Measurements from ENCODE around the gene ADRM1.

ADRM1 gene

DNA sequence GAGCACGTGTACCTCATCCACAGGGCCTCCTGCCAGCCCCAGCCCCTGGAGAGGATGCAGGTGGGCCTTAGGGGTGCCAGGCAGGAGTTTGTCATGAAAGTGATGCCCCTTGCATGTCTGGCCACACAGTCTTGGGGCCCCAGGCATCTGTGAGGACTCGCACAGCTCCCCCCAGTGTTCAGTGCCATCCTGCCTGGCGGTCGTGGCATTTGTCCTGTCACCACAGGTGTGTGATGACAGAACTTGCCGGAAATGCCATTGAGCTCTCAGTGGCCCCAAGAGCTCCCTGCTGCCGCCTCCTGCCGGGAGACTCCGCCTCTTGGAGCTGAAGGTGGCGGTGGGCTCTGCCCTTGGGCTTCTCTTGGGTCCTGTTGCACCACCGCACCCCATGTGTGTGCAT is 30.6 kb upstream of the ADRM1 start:
- TF ChIP-seq CTCF (IDR thresholded peaks at IDR 0.05; ENCODE audit: insufficient read depth, low read length, poor library complexity, severe bottlenecking) (no peak), EZH2phosphoT487 (conservative IDR thresholded peaks at IDR 0.05; ENCODE audit: low read length) (no peak)
- Histone ChIP-seq H3K27me3 (ENCODE audit: low read length) (no peaks in the 10 kb centered on the region), H3K9me2 (replicated peaks; ENCODE audit: insufficient read depth, low read length) (no peaks in the 10 kb centered on the region), H3K4me2 (ENCODE audit: low read depth, low read length, poor library complexity, severe bottlenecking) (no peak overlapping the region), H3K9me3 (ENCODE audit: insufficient read depth, low read length) (no peaks in the 10 kb centered on the region), H2AFZ (ENCODE audit: low read depth, low read length, severe bottlenecking) (no peak overlapping the region), H3K79me2 (ENCODE audit: insufficient read depth, low read length) (no peaks in the 10 kb centered on the region), H4K20me1 (ENCODE audit: low read depth, low read length) (no peaks in the 10 kb centered on the region), H3K4me3 (ENCODE audit: insufficient read depth, low read length, poor library complexity, severe bottlenecking) (no peak overlapping the region), H3F3A (ENCODE audit: insufficient read depth) (no peaks in the 10 kb centered on the region), H3K9ac (ENCODE audit: low read length) (no peak overlapping the region), H3K27ac (ENCODE audit: low read depth, low read length) (no peak overlapping the region), H3K36me3 (ENCODE audit: low read length) (no peaks in the 10 kb centered on the region)

GRCh38 chr20:62273416-62273815 is 29.4 kb upstream of the ADRM1 start:
- H2AFZ ChIP-seq (ENCODE audit: low read depth, low read length, severe bottlenecking), result no peak overlapping the region
- no peak overlapping the region for H3K4me3 ChIP-seq (ENCODE audit: insufficient read depth, low read length, poor library complexity, severe bottlenecking)
- no peaks in the 10 kb centered on the region for H4K20me1 ChIP-seq (ENCODE audit: low read depth, low read length)
- no peaks in the 10 kb centered on the region for H3K36me3 ChIP-seq (ENCODE audit: low read length)
- no peak overlapping the region for H3K4me2 ChIP-seq (ENCODE audit: low read depth, low read length, poor library complexity, severe bottlenecking)
- no peaks in the 10 kb centered on the region for H3K9me3 ChIP-seq (ENCODE audit: insufficient read depth, low read length)
- no peak overlapping the region for H3K9ac ChIP-seq (ENCODE audit: low read length)
- no peaks in the 10 kb centered on the region for H3K9me2 ChIP-seq (replicated peaks; ENCODE audit: insufficient read depth, low read length)
- no peaks in the 10 kb centered on the region for H3K79me2 ChIP-seq (ENCODE audit: insufficient read depth, low read length)
- no peak overlapping the region for H3K27ac ChIP-seq (ENCODE audit: low read depth, low read length)
- no peaks in the 10 kb centered on the region for H3F3A ChIP-seq (ENCODE audit: insufficient read depth)
- TF ChIP-seq CTCF (IDR thresholded peaks at IDR 0.05; ENCODE audit: insufficient read depth, low read length, poor library complexity, severe bottlenecking), result no peak
- no peak for TF ChIP-seq EZH2phosphoT487 (conservative IDR thresholded peaks at IDR 0.05; ENCODE audit: low read length)
- no peaks in the 10 kb centered on the region for H3K27me3 ChIP-seq (ENCODE audit: low read length)

DNA sequence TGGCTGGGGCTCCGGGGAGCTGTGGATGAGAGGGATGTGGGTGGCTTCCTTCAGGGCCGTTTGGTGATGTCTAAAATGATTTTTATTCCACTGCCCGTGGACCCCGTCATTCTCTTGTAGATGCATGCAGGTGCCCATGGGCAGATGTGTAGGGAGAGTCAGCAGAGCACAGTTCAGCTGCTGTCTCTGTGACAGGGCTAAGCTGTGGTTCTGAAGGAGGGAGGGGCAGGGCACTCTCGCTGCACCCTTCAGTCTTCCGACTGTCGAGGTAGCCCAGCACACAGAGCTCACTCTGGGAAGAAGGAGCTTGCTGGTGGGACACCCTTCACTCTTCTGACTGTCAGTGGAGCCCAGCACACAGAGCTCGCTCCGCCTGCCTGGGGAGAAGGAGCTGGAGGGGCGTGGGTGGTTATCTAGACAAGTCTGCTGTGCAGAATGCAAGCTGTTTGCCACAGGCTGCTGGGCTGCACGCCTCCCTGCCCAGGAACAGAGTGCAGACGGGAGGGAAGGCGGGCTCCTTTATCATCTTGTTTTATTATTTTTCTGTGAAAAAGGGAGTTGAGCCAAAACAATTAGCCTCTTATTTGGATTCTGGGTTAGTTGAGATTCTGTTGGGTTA is 28.4 kb upstream of the ADRM1 start:
- no peaks in the 10 kb centered on the region for H3K9me2 ChIP-seq (replicated peaks; ENCODE audit: insufficient read depth, low read length)
- H3K4me2 ChIP-seq (ENCODE audit: low read depth, low read length, poor library complexity, severe bottlenecking), result no peak overlapping the region
- H2AFZ ChIP-seq (ENCODE audit: low read depth, low read length, severe bottlenecking), result no peak overlapping the region
- no peaks in the 10 kb centered on the region for H3K79me2 ChIP-seq (ENCODE audit: insufficient read depth, low read length)
- H3K27me3 ChIP-seq (ENCODE audit: low read length), result no peaks in the 10 kb centered on the region
- no peaks in the 10 kb centered on the region for H3K36me3 ChIP-seq (ENCODE audit: low read length)
- no peaks in the 10 kb centered on the region for H4K20me1 ChIP-seq (ENCODE audit: low read depth, low read length)
- no peak for TF ChIP-seq EZH2phosphoT487 (conservative IDR thresholded peaks at IDR 0.05; ENCODE audit: low read length)
- TF ChIP-seq CTCF (IDR thresholded peaks at IDR 0.05; ENCODE audit: insufficient read depth, low read length, poor library complexity, severe bottlenecking), result no peak
- no peaks in the 10 kb centered on the region for H3K9me3 ChIP-seq (ENCODE audit: insufficient read depth, low read length)
- H3F3A ChIP-seq (ENCODE audit: insufficient read depth), result no peaks in the 10 kb centered on the region
- no peak overlapping the region for H3K4me3 ChIP-seq (ENCODE audit: insufficient read depth, low read length, poor library complexity, severe bottlenecking)
- no peak overlapping the region for H3K9ac ChIP-seq (ENCODE audit: low read length)
- H3K27ac ChIP-seq (ENCODE audit: low read depth, low read length), result no peak overlapping the region

Data from SU-DHL-6 (cell line).